DMS 273 (cell line): ENCODE measurements around the gene UNK.
"Not testable (repeated sequence)": the region's sequence is repeated elsewhere in the genome, so short reads cannot be mapped to it uniquely, and the experiment has no call there.

Source experiments
- DNase-seq: peaks from one replicate; lab custom pipeline; 2025; ENCODE audit not compliant: unreplicated experiment; lab: John Stamatoyannopoulos, UW

Gene UNK

DNA sequence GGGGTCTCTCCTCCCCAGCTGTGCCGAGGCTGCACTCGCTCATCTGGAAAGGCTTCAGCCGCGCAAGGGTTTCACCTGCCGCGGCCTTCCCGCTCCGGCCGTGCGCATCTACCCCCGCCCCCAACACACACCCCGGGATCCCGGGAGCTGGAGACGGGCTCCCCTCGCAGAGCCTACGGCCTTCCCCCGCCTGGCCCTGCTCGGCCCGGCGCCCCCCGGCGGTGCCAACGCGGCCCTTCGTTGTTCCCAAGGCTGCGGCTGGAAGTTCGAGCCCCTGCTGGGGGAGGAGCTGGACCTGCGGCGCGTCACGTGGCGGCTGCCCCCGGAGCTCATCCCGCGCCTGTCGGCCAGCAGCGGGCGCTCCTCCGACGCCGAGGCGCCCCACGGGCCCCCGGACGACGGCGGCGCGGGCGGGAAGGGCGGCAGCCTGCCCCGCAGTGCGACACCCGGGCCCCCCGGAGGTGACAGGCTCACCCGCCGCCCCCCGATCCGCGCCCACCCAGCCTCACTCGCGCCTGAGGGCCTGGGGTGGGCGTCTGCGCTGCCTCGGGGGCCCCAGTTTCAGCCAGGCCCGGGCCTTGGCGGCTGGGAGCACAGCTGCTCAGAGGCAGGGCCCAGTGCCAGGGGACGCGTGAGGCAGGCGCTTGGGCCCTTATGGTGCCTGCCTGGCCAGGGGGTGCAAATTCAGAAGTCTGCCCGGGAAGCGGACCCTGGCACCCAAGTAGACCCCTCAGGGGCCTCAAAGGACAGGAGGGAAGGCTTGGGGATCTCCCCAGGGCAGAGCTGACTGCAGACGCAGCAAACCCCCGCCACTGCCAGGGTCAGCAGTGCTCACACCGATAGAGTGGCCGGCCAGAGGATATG, 30.9 kb upstream of the UNK start:
- peak; percentile 62 for DNase-seq

DNA sequence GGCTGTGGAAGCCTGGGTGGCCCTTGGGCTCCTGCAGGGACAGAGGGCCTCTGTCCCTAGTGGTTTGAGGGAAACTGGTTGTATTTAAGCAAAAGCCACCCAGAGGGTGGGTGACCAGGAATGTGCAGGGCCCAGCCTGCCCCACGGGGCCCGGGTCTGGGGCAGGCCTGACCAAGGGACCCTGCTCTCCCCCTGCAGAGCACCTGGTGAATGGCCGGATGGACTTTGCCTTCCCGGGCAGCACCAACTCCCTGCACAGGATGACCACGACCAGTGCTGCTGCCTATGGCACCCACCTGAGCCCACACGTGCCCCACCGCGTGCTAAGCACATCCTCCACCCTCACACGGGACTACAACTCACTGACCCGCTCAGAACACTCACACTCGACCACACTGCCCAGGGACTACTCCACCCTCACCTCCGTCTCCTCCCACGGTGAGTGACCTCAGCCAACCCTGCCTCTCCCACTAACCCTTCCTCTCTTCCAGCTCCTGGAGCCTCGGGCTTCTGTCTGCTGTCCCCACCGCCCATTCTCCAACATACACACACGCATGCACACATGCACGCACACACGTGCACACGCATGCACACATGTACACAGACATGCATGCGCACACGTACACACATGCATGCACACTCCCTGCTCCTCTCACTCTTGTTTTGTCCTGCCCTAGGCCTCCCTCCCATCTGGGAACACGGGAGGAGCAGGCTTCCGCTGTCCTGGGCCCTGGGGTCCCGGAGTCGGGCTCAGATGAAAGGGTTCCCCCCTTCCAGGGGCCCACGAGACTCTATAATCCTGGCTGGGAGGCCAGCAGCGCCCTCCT, 30.0 kb upstream of the UNK start:
- no peak for DNase-seq

DNA sequence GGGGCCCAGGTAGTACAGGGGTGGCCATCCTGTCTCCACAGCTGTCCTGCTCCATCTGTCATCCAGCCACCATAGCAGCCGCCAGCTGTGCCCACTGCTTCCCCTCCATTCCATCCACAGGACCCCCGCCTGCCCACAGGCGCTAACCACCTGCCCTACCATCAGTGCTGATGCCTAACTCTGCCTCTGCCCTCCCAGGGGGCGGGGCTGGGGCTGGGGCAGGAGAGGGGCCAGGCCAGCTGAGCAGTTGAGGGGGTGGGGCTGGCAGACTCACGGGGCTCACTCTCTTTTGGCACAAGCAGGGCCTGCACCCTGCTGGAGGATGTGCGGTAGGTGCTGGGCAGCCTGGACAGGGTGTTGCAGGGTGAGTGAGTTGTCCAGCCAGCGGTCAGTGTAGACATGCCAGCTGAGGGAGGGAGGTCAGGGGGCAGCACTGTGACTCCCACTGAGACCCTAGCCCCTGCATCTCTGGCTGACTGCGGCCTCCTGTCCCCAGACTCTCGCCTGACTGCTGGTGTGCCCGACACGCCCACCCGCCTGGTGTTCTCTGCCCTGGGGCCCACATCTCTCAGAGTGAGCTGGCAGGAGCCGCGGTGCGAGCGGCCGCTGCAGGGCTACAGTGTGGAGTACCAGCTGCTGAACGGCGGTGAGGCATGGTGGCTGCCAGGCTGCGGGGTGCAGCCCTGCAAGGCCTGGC, 29.3 kb upstream of the UNK start:
- peak; percentile 91 for DNase-seq

DNA sequence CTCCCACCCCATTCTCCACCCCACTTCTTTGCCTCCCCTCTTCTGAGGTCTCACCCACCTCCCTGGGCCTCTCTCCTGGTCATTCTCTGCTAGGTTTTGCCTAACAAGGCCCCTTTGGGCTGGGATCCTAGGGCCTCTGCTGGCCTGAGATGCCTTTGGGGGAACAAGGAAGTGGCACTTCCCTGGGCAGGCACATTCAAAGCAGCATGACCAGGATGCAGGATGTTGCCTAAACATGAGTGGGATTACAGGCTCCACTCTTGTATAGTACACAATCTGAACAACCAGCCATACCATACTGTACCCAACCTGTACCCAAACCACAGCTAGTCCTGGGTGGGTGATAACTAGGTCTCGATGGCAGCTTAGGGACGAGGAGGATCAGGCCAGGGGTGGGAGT, 28.6 kb upstream of the UNK start:
- no peak for DNase-seq

DNA sequence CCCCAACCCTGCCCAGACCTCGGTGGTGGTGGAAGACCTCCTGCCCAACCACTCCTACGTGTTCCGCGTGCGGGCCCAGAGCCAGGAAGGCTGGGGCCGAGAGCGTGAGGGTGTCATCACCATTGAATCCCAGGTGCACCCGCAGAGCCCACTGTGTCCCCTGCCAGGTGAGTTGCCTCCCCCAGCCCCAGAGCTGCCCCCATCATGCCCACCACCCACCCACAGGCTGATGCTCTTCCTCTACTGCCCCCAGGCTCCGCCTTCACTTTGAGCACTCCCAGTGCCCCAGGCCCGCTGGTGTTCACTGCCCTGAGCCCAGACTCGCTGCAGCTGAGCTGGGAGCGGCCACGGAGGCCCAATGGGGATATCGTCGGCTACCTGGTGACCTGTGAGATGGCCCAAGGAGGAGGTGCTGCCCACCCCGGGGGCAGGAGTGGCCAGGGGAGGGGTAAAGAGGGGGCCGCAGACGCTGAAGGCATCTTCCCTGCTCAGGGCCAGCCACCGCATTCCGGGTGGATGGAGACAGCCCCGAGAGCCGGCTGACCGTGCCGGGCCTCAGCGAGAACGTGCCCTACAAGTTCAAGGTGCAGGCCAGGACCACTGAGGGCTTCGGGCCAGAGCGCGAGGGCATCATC, 28.0 kb upstream of the UNK start:
- DNase-seq: no peak

DNA sequence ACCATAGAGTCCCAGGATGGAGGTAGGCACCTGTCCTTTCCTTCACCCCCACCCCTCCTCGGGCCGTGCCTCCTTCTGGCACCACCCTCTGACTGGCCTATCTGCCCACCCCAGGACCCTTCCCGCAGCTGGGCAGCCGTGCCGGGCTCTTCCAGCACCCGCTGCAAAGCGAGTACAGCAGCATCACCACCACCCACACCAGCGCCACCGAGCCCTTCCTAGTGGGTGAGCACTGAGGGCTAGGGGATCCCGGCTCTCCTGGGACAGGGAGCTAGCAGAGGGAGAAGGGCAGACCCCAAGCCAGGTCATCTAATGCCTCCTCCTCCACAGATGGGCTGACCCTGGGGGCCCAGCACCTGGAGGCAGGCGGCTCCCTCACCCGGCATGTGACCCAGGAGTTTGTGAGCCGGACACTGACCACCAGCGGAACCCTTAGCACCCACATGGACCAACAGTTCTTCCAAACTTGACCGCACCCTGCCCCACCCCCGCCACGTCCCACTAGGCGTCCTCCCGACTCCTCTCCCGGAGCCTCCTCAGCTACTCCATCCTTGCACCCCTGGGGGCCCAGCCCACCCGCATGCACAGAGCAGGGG, 27.4 kb upstream of the UNK start:
- DNase-seq: no peak

DNA sequence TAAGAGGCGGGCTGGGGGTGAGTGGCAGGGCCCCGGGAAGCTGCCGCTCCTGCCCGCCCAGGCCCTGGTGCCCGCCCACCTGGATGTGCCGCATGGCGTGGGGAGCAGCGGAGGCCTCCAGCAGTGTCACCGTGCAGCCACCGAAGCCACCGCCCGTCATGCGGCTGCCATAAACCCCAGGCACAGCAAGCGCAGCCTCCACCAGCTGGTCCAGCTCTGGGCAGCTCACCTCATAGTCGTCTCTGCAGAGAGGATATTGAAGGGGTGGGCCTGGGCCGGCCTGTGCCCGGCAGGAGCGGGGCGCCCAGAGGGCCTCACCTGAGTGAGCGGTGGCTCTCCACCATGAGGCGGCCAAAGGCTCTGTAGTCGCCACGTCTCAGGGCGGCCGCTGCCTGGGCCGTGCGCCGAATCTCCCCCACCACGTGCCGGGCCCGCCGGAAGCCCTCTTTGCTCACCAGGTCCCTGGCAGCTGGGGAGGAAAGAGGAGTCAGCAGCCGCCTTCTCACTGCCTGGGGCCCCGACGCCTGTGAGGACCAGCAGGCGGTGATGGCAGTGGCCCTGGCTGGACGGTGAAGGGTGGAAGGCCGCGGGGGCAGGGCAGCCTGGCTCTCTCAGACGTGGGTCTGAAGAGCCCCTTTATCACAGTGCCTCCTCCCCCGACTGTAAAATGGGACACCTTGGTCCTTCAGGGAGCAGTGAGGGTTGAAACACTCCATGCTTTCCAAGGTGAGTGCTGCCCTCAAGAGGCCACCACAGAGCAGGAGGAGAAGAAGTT, 26.3 kb upstream of the UNK start:
- DNase-seq: peak; percentile 50

DNA sequence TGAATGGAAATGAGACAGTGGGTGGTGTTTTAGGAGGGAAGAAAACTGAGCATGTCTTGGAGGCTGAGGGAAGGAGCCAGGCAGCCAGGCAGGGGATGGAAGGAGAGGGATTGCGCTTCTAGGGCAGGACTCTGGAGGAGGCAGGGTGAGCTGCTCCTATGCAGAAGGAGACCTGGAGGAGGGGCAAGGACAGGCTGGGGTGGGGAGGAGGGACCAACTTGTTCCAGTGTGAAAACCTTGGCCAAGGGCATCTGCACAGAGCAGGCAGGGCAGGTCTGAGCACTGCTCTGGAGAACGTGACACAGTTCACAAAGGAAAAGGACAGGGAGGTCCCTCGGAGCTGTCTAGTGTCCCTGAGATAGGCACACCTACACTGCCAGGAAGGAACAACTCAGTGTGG, 25.1 kb upstream of the UNK start:
- no peak for DNase-seq

DNA sequence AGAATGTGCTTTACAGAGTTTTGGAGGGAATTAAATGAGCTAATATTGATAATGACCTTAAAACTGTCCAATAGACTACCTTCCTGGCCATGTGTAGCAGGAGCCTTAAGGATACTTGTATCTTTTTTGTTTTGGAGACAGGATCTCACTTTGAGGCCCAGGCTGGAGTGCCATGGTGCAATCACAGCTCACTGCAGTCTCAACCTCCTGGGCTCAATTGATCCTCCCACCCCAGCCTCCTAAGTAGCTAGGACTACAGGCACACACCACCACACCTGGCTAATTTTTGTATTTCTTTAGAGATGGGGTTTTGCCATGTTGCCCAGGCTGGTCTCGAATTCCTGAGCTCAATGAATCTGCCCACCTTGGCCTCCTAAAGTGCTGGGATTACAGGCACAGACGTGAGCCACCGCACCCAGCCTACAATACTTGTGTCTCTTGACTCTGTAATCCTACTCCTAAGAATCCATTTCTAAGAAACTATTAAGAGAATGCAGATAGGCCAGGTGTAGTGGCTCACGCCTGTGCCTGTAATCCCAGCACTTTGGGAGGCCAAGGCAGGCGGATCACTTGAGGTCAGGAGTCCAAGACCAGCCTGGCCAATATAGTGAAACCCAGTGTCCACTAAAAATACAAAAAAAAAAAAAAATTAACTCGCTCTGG, 24.5 kb upstream of the UNK start:
- DNase-seq: not testable (repeated sequence)

DNA sequence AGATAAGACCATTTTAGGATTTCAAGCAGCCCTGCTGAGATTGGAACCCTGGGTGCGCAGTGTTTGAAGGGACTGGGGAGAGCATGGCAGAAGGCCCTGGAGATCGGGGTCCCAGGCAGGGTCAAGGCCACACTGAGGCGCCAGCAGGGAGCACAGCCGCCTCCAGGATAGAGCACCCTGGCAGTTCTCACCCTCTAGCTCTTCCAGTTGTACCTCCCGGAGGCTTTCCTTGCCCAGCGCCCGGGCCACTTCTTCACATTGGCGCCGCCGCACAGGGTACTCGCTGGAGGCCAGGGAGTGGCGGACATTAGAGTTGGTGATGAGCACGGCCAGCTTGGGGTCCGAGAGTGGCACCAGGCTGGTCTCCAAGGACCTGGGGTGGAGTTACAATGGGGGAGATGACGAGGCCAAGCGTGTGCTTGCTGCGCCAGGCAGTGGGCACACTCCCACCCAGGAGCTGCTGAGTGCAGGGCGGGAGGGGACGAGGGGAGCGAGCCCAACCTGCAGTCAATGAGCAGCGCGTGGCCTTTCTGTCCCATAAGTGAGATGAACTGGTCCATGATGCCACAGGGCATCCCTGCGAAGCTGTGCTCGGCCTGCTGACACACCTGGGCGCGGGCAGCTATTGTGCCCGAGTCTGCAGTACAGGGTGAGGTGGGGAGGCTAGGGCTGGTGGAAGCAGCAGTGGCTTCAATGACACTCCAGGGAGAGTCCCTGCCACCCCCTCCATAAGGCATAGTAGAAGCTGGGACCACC, 21.9 kb upstream of the UNK start:
- DNase-seq: no peak

DNA sequence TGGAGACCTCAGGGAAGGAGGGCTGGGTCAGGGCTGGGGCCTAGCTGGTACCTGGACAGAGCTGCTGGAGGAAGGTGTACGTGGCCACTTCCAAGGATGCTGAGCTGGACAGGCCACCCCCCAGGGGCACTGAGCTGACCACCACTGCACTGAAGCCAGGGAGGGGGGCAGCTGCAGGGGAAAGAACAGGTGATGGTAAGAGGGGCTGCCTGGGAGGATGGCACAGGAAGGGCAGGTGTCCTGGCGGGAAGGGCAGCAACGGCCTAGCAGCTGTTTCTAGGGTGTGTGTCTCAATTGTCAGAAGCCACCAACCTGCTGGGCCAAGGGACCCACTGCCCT, 21.4 kb upstream of the UNK start:
- no peak for DNase-seq

DNA sequence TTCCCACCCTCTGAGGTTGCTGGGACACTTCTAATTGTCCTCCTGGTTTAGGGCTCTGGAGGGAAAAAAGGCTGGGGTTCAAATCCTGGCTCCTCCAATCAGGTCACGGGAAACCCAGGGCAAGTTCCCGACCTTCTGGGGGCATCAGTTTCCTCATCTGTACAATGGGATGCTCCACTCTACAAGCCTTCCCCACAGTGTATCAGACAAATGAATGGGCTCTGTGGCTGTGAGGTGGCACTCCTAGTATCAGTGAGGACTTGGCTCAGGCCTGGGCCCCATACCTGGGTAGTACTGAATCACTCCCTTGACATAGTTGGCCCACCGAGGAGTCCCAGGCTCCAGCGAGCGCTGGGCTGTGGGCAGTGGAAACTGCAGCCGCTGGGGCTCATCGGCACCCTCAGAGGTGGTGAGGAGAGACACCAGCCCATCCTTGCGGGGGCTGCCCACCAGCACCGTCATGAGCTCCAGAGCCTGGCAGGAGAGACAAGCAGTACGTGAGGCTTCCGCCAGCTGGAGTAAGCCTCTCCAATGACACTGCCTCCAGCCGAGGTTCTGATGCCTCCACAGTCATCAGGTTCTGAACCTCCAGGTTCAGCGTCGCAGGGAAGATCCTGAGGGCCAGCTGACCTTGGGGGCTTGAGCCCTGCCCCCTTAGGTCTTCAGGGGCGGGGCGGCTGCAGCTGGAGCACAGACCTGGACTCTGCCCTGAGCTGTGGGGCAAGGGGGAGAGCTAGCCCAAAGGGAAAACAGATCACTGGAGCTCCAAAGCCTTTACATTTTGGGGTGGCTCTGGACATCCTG, 20.8 kb upstream of the UNK start:
- DNase-seq: no peak

DNA sequence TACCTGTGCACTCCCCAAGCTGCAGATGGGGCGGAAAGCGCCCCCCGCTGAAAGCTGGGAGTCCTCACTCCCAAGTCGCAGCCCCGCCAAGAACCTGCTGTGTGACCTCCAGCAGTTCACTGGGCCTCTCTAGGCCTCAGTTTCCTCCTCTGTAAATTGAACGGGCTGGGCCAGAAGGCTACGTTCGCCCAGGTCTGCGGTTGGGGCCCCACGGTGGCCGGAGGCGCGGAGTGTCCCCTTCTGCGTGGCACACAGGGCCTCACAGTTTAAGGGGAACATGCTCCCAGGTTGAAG, 20.2 kb upstream of the UNK start:
- DNase-seq: no peak

DNA sequence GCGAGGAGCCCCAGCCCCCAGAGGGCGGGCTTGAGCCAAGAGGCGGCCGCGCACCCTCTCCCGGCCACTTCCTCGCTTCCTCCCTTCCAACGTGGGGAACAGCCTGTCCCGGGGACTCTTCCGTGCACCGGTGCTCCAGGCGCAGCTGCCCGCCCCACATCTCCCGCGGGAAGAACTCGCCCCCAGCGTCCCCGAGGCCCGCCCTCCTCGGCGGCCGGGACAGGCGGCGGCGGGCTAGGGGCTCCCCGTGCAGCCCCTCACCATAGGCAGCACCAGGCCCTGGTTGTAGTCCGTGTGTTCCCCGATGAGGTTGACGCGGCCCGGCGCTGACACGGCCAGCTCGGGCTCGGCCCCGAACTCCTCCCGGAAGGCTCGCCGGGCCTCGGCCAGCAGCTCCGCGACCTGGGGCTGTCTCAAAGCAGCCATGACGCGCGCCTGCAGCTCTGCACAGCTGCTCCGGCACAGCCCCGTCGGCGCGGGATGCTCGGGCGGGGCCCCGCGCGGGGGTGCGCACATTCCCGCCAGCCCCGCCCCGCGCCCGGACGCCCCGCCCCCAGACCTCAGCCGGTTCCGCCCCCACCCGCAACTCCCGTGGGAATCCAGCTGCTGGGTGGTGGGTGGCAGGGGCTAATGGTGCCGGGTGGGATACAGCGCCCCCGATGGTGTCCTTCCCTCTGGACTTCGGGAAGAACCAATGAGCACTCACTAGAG, 19.7 kb upstream of the UNK start, which contains the start of gene GALK1:
Gene GALK1 (minus strand): TSS at position 482 of the 711 bp plus-strand sequence. CDS start 56 bp downstream, at position 426.
- peak; percentile 87 for DNase-seq

DNA sequence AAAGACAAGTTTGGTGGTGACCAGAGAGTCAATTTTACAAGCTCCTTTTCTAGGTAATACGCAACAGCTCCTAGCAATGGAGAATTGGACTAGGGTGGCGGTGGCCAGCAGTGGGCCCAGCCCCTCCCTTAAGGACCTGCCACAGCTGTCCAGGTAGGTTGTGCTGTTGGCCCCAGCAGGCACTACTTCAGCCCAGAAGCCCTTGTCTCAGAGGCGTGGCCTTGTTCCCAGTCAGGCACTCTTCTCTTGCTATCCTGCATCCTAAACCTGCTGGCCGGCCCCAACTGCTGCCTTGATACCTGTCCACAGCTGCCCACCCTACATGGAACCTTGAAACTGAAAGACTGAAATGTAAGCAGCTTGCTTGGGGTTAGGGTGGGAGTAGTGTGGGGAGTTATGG, 18.6 kb upstream of the UNK start:
- no peak for DNase-seq

DNA sequence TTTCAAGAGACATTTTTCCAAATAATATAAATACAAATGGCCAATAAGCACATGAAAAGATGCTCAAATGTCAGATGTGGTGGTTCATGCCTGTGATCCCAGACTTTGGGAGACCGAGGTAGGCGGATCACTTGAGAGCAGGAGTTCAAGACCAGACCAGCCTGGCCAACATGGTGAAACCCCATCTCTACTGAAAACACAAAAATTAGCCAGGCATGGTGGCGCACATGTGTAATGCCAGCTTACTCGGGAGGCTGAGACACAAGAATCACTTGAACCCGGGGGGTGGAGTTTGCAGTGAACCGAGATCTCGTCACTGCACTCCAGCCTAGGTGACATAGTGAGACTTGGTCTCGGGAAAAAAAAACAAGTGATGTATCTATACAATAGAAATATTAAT, 16.7 kb upstream of the UNK start:
- DNase-seq: no peak

DNA sequence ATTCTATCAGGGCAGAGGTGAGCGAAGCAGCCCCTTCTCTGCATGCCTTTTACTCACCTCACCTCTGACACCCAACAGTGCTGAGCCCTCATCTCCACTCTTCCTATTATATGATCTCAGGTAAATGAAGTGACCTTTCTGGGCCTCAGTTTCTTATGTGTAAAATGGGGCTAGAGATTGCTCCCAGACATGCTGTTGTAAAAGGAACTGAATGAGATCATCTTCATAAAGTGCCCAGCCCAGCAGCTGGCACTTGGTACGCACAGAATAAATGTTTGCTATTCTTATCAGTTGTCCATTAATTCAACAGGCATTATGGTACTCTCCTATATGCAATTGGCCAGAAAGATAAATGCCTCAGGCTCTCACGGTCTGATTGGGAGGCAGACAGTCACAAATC, 15.1 kb upstream of the UNK start:
- DNase-seq: peak; percentile 48
